K562 (cell line): ENCODE results near the gene UNKL. TPM values are rescaled to one million over a fixed set of nuclear protein-coding genes. Genes with fewer than 3 reads are reported as not detected.
A peak's percentile ranks its signal among the peaks of the same experiment; 100 is the strongest.

Experiments used
- CC2D1A ChIP-seq: fragments of 450-650 bp; IDR thresholded peaks from 2 replicates; pipeline ENCODE4 v1.6.1; 2017; ENCODE audit warnings: mild to moderate bottlenecking
- CUX1 ChIP-seq: fragments of 200-800 bp; sonication (Bioruptor generic); IDR thresholded peaks from 2 replicates; pipeline ENCODE4 v1.6.1; 2016; ENCODE audit warnings: missing genetic modification characterization, missing compliant biosample characterization
- EP400 ChIP-seq: fragments of 450-650 bp; IDR thresholded peaks from 2 replicates; pipeline ENCODE4 v1.6.1; 2017; ENCODE audit warnings: antibody characterized with exemption, mild to moderate bottlenecking, moderate library complexity
- GTF2E2 ChIP-seq: fragments of 200-800 bp; sonication (Bioruptor generic); IDR thresholded peaks from 2 replicates; pipeline ENCODE4 v1.6.1; 2016; ENCODE audit warnings: missing genetic modification characterization, missing compliant biosample characterization
- HNRNPL ChIP-seq: fragments of 200-400 bp; formaldehyde crosslinking; IDR thresholded peaks from 2 replicates; pipeline ENCODE4 v1.6.1; 2017; ENCODE audit warnings: low read depth, mild to moderate bottlenecking, low read length
- HOMEZ ChIP-seq: fragments of 250-450 bp; sonication (Bioruptor Pico); IDR thresholded peaks from 2 replicates; pipeline ENCODE4 v1.4.0; 2020; ENCODE audit warnings: mild to moderate bottlenecking, moderate library complexity
- NRF1 ChIP-seq, 2 experiments: fragments of 450-650 bp; IDR thresholded peaks in 1 of 2; conservative IDR thresholded peaks in 1 of 2; 2 replicates each; pipeline ENCODE4 v1.6.1; 2014; ENCODE audit warnings: mild to moderate bottlenecking in 2 of 2
- PHF20 ChIP-seq: fragments of 450-650 bp; IDR thresholded peaks from 2 replicates; pipeline ENCODE4 v1.6.1; 2018; ENCODE audit not compliant: partially characterized antibody
- POLR2H ChIP-seq: IDR thresholded peaks from 2 replicates; pipeline ENCODE4 v1.6.1; 2016; ENCODE audit warnings: missing genetic modification characterization, low read depth, mild to moderate bottlenecking, control low read depth, missing compliant biosample characterization, moderate library complexity
- PRPF4 ChIP-seq: fragments of 200-400 bp; formaldehyde crosslinking; IDR thresholded peaks from one replicate; pipeline ENCODE4 v1.6.1; 2017; ENCODE audit warnings: low read length, low read depth, mild to moderate bottlenecking; ENCODE audit not compliant: insufficient read depth, poor library complexity, severe bottlenecking
- PTRF ChIP-seq: fragments of 450-650 bp; IDR thresholded peaks from 2 replicates; pipeline ENCODE4 v1.6.1; 2016; ENCODE audit warnings: mild to moderate bottlenecking, missing genetic modification characterization, missing compliant biosample characterization
- RBM34 ChIP-seq: fragments of 200-400 bp; formaldehyde crosslinking; IDR thresholded peaks from 2 replicates; pipeline ENCODE4 v1.6.1; 2018; ENCODE audit warnings: low read length, borderline replicate concordance; ENCODE audit not compliant: insufficient read depth
- SUPT5H ChIP-seq: fragments of 450-650 bp; IDR thresholded peaks from 2 replicates; pipeline ENCODE4 v1.6.1; 2016
- TCF15 ChIP-seq: fragments of 250-450 bp; sonication (Bioruptor Pico); IDR thresholded peaks from 2 replicates; pipeline ENCODE4 v1.8.0; 2022; ENCODE audit warnings: moderate library complexity, mild to moderate bottlenecking, inconsistent platforms
- ZBTB43 ChIP-seq: sonication (generic); formaldehyde crosslinking; IDR thresholded peaks from 2 replicates; pipeline ENCODE4 v1.8.0; 2023; ENCODE audit warnings: mild to moderate bottlenecking, missing genetic modification reagents
- ZC3H4 ChIP-seq: sonication (generic); formaldehyde crosslinking; IDR thresholded peaks from 2 replicates; pipeline ENCODE4 v1.9.0; 2021; ENCODE audit warnings: missing genetic modification reagents, borderline replicate concordance
- ZNF184 ChIP-seq: sonication (generic); formaldehyde crosslinking; IDR thresholded peaks from 2 replicates; pipeline ENCODE4 v1.5.0; 2020; ENCODE audit warnings: missing genetic modification reagents
- ZNF277 ChIP-seq: fragments of 250-450 bp; sonication (Bioruptor Pico); IDR thresholded peaks from 2 replicates; pipeline ENCODE4 v1.8.0; 2022; ENCODE audit warnings: inconsistent platforms, mild to moderate bottlenecking, moderate library complexity, borderline replicate concordance
- ZNF311 ChIP-seq: fragments of 250-450 bp; sonication (Bioruptor Pico); IDR thresholded peaks from 2 replicates; pipeline ENCODE4 v1.4.0; 2020; ENCODE audit warnings: mild to moderate bottlenecking, moderate library complexity
- polyA plus RNA-seq, 8 experiments: library from polyadenylated mRNA; depleted of rRNA in 4 of 8; stranded (reverse) in 5 of 8; unstranded in 3 of 8; fragments of >200 nt; fragmentation: Nextera tagmentation in 2 of 8; fragmentation: Illumina TruSeq in 1 of 8; extraction: Ambion mirVana in 2 of 8; extraction: Trizol in 1 of 8; gene quantifications; 2 replicates each; pipeline versions ENCODE4 v1.2.1 to v1.2.3, GENCODE V29; 2011 to 2014; ENCODE audit warnings: inconsistent platforms in 1 of 8, missing spikeins in 1 of 8
- total RNA-seq, 7 experiments: library from RNA; depleted of rRNA in 6 of 7; stranded (reverse); fragments of >200 nt in 6 of 7; fragmentation: Illumina TruSeq in 2 of 7; extraction: Trizol in 2 of 7; gene quantifications; 2 replicates each; pipeline versions ENCODE4 v1.2.1 to v1.2.3, GENCODE V29; 2011 to 2021; ENCODE audit warnings: low replicate concordance in 1 of 7

UNKL gene
- total and polyA plus RNA-seq, 9 of the 15 experiments (the other 6 are each of a cell fraction or from before 2014, with no cell fraction given), result 0.37 to 30.2 (median 5.1) TPM

GRCh38 chr16:1378804-1379303 is 35.6 kb downstream of the UNKL start (continued):
- no peak; a peak in 1 of 4 replicates for TF ChIP-seq NRF1 (conservative IDR thresholded peaks at IDR 0.05 in 1 of 2, IDR thresholded peaks at IDR 0.05 in 1 of 2)
- no peak for TF ChIP-seq TCF15 (CRISPR knock-in tag)
- TF ChIP-seq EP400, result peak; percentile 85
- TF ChIP-seq ZBTB43, result 0 out of 2 replicates have a peak, but pooled peaks have one; percentile 64
- no peak for TF ChIP-seq HOMEZ (CRISPR knock-in tag)
- TF ChIP-seq ZNF184, result no peak
- peak; percentile 71; the same call in 1 of the 2 replicates for TF ChIP-seq SUPT5H
- no peak for TF ChIP-seq ZNF277
- TF ChIP-seq RBM34, result no peak
- no peak for TF ChIP-seq PTRF (tag)
- TF ChIP-seq HNRNPL, result no peak
- TF ChIP-seq POLR2H (tag), result no peak
- no peak for TF ChIP-seq ZNF311 (CRISPR knock-in tag)
- TF ChIP-seq ZC3H4 (CRISPR knock-in tag), result peak; percentile 22; the same call in 1 of the 2 replicates
- no peak for TF ChIP-seq PRPF4
- TF ChIP-seq GTF2E2 (tag), result no peak; the same call in 1 of the 2 replicates
- no peak for TF ChIP-seq CC2D1A
- TF ChIP-seq PHF20, result no peak
- no peak for TF ChIP-seq CUX1
